ENCODE measurements around the gene PCSK7.

GRCh38 chr11:117229411-117229810 is 2.5 kb downstream of the PCSK7 start:
- no peak for TF ChIP-seq POLR2AphosphoS5 (IDR thresholded peaks at IDR 0.05; ENCODE audit: low read length)
- TF ChIP-seq NRF1 (conservative IDR thresholded peaks at IDR 0.05; ENCODE audit: low read depth, low read length): no peak
- 0 out of 2 replicates have a peak, but pooled peaks have one; percentile 16 for TF ChIP-seq POLR2A (IDR thresholded peaks at IDR 0.05; ENCODE audit: low read depth, low read length)

Data from GM12878 (cell line).